HepG2 (cell line): ENCODE results near the gene RBCK1. TPM values are rescaled to one million over a fixed set of nuclear protein-coding genes. Genes with fewer than 3 reads are reported as not detected.
A peak's percentile ranks its signal among the peaks of the same experiment; 100 is the strongest.

ENCODE experiments used
- AFF4 ChIP-seq: sonication (generic); formaldehyde crosslinking; IDR thresholded peaks from 2 replicates; pipeline ENCODE4 v1.4.0; 2020; ENCODE audit warnings: missing genetic modification reagents
- AGO1 ChIP-seq: fragments of 200-400 bp; formaldehyde crosslinking; IDR thresholded peaks from 2 replicates; pipeline ENCODE4 v1.6.1; 2017; ENCODE audit warnings: mild to moderate bottlenecking, low read depth, low read length, moderate library complexity; ENCODE audit not compliant: poor library complexity, severe bottlenecking
- BCL3 ChIP-seq: sonication (generic); formaldehyde crosslinking; IDR thresholded peaks from 2 replicates; pipeline ENCODE4 v1.5.1; 2020; ENCODE audit warnings: mild to moderate bottlenecking, missing genetic modification reagents, moderate library complexity
- CREM ChIP-seq, 2 experiments: sonication (generic) in 1 of 2; formaldehyde crosslinking in 1 of 2; IDR thresholded peaks; 2 replicates each; pipeline versions ENCODE4 v1.4.0 to v1.6.1; 2016 to 2020; ENCODE audit warnings: antibody characterized with exemption in 1 of 2, mild to moderate bottlenecking in 1 of 2, missing genetic modification reagents in 1 of 2
- E2F1 ChIP-seq: sonication (generic); formaldehyde crosslinking; IDR thresholded peaks from 2 replicates; pipeline ENCODE4 v1.5.0; 2020; ENCODE audit warnings: missing genetic modification reagents
- ESRRA ChIP-seq: sonication (generic); formaldehyde crosslinking; IDR thresholded peaks from 2 replicates; pipeline ENCODE4 v1.5.1; 2020; ENCODE audit warnings: mild to moderate bottlenecking, low read depth, missing genetic modification reagents
- NFE2L2 ChIP-seq: fragments of 150-350 bp; IDR thresholded peaks from 2 replicates; pipeline ENCODE4 v1.6.1; 2014; ENCODE audit warnings: low read length
- SAP130 ChIP-seq: IDR thresholded peaks from 2 replicates; pipeline ENCODE4 v1.6.1; 2016; ENCODE audit warnings: low read depth
- ZNF318 ChIP-seq: sonication (generic); formaldehyde crosslinking; IDR thresholded peaks from 2 replicates; pipeline ENCODE4 v1.4.0; 2020; ENCODE audit warnings: mild to moderate bottlenecking, missing genetic modification reagents
- ZNF513 ChIP-seq: sonication (generic); formaldehyde crosslinking; conservative IDR thresholded peaks from 2 replicates; pipeline ENCODE4 v1.5.0; 2020; ENCODE audit warnings: missing genetic modification reagents
- polyA plus RNA-seq, 8 experiments: library from polyadenylated mRNA; depleted of rRNA in 3 of 8; stranded (reverse) in 7 of 8; unstranded in 1 of 8; fragments of >200 nt; fragmentation: Illumina TruSeq in 4 of 8; extraction: Trizol in 4 of 8; gene quantifications; 2 replicates each; pipeline versions ENCODE4 v1.2.1 to v1.2.3, GENCODE V29; 2011 to 2016; ENCODE audit warnings: low read depth in 4 of 8, missing spikeins in 1 of 8, mixed read lengths in 1 of 8; ENCODE audit not compliant: insufficient read depth in 1 of 8
- total RNA-seq, 5 experiments: library from RNA; depleted of rRNA; stranded (reverse); fragments of >200 nt; fragmentation: Illumina TruSeq; extraction: Trizol; gene quantifications; 2 replicates each; pipeline ENCODE4 v1.2.3, GENCODE V29; 2016; ENCODE audit warnings: low read depth in 1 of 5

Gene RBCK1
- total and polyA plus RNA-seq, 2 of the 13 experiments (the other 11 are each of a cell fraction or from before 2014, with no cell fraction given) = 149 to 215 TPM

GRCh38 chr20:407133-407952 is 756 bp upstream of the RBCK1 start (continued):
- TF ChIP-seq CREM (IDR thresholded peaks at IDR 0.05) (no peak; the same call in 1 of the 2 replicates), CREM (CRISPR knock-in tag; IDR thresholded peaks at IDR 0.05) (peak; percentile 25; the same call in 1 of the 2 replicates), NFE2L2 (peak; percentile 10; the same call in 1 of the 2 replicates), AFF4 (peak; percentile 95), AGO1 (no peak), ESRRA (CRISPR knock-in tag) (no peak; the same call in 1 of the 2 replicates), E2F1 (CRISPR knock-in tag) (peak; percentile 74), ZNF513 (no peak; the same call in 1 of the 2 replicates), ZNF318 (CRISPR knock-in tag) (0 out of 2 replicates have a peak, but pooled peaks have one; percentile 10), SAP130 (CRISPR knock-in tag) (peak; percentile 27), BCL3 (CRISPR knock-in tag) (peak; percentile 76; the same call in 1 of the 2 replicates)
